Stimulated activated CD8-positive, alpha-beta memory T cell treated with anti-CD3 and anti-CD28 coated beads, Interleukin-15, amount 100 ng/mL, for 1 hour (primary cell): ENCODE measurements around the gene NOS3.

Experiments used
- DNase-seq: peaks from one replicate; pipeline ENCODE4 v3.0.0-alpha.2; 2020; ENCODE audit warnings: low read depth

NOS3 gene

GRCh38 chr7:150952331-150953050, 38.3 kb upstream of the NOS3 start:
- no peak for DNase-seq

- DNase-seq, result no peak
Measured at GRCh38 chr7:150953061-150953997, 37.5 kb upstream of the NOS3 start.

- no peak for DNase-seq
Measured at GRCh38 chr7:150954201-150954985, 36.4 kb upstream of the NOS3 start.

- no peak for DNase-seq
Measured at GRCh38 chr7:150954986-150955518, 35.8 kb upstream of the NOS3 start.

DNA sequence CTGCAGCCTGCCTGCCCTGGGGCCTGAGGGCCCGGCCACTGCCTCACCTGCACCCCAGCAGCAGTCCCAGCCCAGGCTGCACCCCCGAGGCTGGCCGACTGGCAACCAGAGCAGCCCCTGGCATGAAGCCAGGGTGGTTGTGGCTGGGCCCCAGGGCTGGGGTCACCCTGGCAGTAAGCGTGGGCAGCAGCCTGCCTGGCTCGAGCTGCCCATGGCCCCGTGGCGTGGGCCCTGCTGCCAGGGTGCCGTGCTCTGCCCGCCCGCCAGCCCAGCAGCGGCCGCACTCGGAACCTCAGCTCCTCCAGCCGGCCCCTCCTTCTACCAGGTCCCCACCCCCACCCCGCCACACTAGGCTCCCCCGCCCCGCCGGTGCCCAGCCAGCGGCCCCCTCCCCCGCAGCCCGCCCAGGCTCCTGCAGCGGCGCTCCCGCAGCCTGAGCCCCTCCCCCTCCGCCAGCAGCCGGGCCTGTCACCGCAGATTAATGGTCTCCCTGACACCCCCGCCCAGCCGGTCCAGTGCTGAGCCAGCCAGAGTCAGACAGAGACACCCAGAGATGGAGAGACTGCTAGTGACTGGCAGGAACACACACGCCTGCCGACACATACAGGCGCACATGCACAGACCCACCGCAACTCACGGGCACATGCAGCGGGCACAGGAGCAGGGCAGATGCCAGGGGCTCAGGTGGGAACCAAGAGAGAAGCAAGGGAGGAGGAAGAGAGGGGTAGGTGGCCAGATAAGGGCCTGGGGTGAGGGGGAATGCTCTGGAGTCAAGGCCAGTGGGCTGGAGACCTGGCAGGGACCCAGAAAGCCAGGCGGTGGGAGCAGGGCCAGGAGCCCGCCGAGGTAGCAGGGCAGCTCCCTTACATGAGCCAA, 35.1 kb upstream of the NOS3 start:
- no peak for DNase-seq

DNA sequence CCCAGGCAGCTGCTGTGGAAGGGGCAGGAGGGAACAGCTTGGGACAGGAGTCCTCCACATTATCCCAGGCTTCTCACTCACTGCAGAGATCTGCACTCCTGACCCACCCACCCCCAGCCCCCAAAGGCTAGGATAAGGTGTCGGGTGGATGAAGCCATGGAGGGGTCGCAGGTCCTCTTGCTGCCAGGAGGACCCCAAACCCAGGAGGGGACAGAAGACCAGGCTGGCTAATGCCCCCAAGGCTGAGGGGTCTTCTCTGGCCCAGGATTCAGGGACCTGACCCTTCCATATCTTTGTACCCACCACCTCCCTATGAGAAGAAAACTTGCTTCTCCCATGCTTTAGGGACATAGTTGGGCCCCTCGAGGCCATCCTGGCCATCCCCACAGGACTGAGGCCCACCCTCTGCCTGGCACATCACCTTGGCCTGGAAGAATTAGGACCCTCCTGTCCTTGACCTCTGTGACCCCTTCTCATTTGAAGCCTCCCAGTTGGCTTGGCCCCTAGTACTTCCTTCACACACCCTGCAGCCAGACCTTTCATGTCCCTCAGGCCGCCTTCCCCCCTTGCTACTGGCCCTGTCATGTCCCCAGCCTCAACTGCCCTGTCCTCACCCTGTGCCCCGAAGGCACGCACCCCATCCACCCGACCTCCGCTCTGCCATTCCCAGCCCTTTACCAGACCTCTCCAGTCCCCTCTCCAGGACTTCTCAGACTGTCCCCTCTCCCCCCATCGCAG, 34.3 kb upstream of the NOS3 start:
- DNase-seq, result no peak

- no peak for DNase-seq
Measured at GRCh38 chr7:150957133-150958020, 33.4 kb upstream of the NOS3 start.

- DNase-seq, result no peak
Measured at GRCh38 chr7:150958062-150958552, 32.7 kb upstream of the NOS3 start.

GRCh38 chr7:150958597-150958996, 32.2 kb upstream of the NOS3 start:
- DNase-seq, result no peak

DNA sequence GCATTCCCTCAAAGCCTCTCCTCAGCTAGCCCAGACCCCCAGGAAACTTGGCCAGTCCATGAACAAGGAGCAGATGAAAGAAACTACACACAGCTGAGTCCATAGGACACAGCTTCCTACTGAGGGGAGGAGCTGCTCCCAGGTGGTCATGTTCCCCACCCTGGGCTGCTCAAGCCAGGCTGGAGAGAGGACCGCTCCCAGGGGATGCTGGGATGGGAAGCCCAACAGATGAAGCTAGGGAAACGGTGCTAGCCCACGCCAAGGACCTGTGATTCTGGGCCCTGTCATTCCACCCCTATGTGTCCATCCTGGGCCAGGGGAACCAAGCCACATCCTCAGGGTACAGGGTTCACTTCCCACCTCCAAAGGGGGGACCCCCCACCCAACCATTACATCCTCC, 31.7 kb upstream of the NOS3 start:
- DNase-seq, result no peak

- no peak for DNase-seq
Measured at GRCh38 chr7:150959739-150960734, 30.8 kb upstream of the NOS3 start.

DNA sequence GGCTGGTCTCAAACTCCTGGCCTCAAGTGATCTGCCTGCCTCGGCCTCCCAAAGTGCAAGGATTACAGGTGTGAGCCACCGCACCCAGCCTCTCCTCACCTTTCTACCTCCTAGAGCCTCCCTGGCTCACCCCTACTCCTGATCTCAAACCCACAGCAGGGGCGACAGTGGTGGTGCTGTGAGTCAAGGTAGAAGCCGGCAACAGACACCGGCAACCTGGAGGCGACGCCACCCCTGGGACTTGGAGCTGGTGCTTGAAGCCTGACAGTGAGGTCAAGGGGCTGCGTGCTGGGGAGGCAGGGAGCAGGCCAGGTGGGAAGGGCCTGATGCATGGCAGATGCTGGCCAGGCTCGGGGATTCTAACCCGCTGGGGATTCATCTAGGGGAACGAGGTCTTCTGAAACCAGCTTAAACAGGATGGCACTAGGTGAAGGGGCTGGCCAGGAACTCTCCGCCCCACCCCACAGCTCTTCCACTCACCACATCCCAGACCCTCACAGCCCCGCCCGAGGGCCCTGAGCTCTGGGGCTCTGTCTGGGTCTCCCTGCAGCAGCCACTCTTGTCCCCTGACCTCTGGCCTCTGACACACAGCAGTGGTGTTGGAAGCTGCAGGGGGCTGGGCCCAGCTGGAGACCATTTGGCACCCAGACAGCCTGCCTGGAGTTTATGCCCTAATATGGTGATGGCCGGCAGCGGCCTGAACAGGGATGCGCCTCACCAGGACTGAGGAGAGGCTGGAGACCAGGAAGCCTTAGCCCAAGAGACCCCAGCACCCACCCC, 29.1 kb upstream of the NOS3 start:
- DNase-seq, result no peak

- DNase-seq, result no peak
Measured at GRCh38 chr7:150962290-150962552, 28.6 kb upstream of the NOS3 start.

- DNase-seq, result no peak
Measured at GRCh38 chr7:150962553-150963399, 28.0 kb upstream of the NOS3 start.

DNA sequence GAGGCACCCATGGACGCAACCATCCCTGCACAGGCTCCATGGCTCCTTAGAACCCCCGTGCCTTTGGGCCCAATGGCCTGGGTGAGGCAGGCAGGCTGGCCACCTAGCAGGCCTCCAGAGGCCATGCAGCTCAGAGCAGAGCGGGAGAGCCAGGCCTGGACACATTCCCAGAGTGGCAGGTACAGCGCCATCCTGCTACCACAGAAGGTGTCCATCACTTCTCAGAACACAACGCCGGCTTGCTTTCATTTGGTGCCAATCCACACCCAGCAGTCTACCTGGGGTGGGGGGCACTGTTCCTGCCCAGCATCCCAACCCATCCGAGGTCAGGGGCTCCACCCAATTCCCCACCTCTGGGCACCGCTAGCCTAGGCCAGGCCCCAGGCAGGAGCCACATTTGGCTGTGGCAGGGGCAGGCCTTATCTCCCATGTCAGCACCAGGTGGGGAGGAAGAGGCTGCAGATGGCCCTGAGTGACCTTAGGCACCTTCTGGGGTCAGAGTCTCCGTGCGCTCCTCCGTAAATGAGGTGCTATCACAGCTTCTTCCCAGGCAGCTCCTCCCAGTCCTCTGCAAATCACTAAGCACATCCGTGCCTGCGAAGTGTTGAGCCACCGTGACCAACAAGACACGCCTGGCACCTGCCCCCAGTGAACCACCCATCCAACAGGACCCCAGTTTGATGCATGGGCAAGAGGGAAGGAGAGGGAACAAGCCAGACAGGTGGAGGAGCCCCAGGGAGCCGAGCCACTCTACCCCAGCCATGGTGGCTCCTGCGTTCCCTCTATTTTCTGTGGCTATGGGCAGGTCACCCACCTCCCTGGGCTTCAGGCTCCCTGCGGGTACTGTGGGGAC, 26.9 kb upstream of the NOS3 start:
- no peak for DNase-seq
